ENCODE results near the gene SFXN5.
"Not testable (repeated sequence)": the region's sequence is repeated elsewhere in the genome, so short reads cannot be mapped to it uniquely, and the experiment has no call there.

Gene SFXN5

DNA sequence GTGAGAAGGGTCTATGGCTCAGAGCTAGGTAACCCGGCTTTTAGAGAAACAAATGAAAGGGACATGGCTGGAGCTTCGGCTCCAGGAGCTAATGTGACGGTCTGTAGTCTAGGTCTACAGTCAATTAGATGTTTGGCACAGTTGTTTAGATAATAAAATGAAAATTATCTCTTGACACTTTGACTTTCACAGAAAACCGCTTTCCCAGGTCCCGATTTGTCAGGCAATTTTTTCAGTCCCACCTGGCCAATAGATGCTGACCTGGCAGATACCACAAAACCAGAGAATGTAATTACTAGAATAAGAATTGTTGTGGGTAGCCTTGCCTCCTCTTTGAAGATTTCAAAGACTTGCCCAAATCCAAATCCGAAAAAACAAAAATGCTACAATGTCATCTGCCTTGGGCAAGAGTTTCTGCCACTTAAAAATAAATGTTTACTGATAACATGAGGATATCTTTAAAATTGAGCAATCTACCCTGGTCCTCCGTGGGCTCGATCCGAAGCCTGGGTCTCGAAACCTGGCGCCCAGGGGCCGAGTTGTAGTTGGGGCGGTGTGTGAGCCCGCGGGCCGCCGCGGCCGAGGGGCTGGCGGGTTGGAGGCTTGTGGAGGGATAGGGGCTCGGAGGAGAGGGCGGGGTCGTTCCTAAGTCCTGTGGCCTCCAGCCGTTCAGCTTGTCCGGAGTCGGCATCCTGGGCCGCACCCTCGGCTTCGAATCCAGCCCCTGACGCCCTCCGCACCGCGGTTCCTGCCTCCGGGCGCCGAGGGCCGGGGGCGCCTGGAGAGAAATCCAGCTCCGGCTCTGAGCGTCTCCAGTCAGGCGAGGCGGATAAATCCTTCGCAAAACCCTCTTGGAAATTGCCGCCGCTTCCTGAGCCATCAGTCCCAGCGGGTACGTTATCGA is 151.8 kb downstream of the SFXN5 start:
- no peak for DNase-seq

DNA sequence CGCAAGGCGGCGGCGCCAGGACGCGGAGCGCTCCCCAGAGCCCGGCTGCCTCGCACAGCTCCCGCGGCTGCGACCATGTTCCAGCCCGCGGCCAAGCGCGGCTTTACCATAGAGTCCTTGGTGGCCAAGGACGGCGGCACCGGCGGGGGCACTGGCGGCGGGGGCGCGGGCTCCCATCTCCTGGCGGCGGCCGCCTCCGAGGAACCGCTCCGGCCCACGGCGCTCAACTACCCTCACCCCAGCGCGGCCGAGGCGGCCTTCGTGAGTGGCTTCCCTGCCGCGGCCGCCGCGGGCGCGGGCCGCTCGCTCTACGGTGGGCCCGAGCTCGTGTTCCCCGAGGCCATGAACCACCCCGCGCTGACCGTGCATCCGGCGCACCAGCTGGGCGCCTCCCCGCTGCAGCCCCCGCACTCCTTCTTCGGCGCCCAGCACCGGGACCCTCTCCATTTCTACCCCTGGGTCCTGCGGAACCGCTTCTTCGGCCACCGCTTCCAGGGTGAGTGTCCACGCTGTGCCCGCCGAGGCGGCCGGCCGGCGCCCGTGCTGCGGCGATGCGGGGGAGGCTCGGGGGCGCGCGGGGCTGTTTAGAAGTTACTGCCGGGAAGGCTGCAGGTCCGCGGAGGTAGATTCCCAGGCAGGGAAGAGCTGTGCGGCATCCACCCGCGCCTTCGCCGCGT is 153.5 kb downstream of the SFXN5 start:
- no peak for DNase-seq

DNA sequence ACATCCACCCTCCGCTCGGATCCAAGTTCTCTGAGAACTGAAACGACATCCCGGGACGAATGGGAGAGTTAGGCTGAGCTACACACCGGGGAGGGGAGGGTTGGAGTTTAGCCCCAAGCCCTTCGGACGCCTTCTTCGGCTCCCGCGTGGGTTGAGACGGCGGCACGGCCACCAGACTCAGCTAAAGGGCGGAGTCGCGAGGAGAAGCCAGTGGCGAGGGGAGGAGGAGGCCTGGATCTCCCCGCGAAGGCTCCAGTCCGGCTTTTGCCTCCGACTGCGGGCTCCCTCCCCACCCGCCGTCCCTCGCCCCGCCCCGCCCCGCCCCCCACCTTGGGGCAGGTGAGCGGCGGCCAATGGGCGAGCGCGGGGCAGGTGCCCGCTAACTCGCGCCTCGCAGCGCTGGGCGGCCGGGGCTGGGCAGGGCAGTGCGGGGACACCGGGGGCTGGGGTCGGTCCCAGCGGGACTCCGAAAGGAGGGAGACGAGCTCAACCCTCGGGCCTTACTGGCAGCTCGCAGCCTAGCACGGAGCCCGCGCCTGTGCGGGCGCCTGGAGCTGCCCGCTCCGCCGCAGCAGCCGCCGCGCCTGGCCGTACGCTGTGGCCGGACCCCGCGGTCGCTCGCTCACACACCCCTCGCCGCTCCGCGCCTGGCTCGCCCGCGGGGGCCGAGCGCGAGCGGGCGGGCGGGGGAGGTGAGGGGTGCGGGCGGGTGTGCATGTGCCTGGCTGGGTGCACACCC is 154.2 kb downstream of the SFXN5 start, which contains the start of gene EMX1:
TSS of gene EMX1 (plus strand) at position 382 of the 739 bp plus-strand sequence. CDS start at position 716, 334 bp downstream.
- DNase-seq: no peak

DNA sequence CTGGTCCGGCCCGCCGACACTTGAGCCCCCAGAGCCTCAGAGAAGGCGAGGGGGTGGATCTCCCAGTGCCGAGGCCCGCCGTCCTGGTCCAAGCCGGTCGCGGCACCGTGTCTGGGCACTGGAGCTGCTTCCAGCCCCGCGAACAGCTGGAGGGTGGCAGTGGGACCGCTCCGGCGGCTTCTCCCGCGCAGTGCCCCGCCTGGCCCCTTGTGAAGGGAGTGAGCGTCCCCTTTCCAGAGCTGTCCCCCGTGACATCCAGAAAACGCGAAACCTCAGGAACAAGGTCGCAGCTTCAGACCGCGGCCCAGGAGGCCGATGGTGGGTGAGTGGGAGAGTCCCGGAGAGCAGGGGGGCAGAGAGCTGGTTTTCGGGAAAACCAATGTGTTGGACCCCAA is 154.8 kb downstream of the SFXN5 start:
- no peak for DNase-seq

DNA sequence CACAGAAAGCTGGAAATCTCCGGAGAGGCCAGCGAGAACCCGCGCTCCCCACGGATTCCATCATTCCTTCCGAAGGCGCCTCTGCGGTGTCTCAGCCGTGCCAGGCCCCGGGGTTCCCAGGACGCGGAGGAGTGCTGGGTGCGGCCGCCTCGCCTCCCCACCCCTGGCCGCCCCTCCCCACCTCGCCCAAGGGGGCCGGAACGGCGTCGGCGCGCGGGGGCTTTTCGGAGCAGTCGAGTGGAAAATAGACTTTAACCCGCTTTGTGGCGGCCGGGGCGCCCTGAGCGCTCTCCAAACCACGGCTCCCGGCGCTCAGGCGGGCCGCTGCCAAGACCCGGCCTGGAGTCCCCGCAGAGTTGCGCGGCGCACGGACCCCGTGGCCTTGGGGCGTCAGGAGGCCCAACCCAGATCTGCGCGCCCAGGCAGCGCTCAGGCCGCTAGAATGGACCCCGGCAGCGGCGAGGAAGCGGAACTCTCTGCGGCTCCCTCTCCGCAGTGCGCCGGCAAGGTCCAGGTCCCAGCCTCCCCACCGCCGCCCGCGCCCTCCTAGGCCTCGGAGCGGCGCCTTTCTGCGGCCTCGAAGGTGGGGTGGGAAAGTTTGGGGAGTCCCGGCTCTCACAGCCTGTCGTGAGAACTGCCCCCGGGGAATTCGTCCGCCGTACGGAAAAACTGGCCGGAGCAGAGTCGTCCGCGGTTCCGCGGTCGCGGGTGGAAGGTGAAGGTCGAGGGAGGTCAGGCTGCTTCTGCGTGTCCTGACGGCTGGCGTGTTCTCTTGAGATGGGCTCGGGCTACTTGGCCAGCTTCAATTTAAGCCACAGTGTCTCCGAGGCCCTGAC is 155.4 kb downstream of the SFXN5 start:
- no peak for DNase-seq

DNA sequence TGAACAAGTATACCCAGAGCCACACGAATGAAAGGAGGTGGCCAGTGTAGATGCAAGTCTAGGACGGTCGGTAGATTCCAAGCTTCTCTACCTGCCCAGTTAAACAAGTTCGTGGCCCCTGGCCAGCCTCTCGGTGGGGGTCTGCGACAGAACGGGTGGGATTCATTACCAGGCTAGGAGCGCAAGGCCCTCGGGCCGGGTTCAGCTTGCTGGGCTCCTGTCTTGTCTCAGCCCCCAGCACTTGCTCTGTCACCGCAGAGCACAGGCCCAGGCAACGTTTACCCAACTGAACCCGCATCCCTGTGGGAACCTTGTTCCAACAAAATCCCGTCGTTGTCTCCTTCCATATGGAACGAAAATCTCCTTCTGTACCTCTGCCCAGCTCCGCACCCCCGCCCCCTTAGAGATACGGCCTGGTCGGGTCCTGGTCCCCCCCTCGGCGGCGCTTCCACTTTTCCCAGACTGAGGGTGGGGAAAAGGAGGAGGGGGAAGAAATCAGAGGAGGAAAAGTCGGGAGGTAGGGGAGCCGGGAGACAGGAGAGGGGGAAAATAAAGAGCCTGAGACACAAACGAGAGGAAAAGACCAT is 156.1 kb downstream of the SFXN5 start:
- no peak for DNase-seq

DNA sequence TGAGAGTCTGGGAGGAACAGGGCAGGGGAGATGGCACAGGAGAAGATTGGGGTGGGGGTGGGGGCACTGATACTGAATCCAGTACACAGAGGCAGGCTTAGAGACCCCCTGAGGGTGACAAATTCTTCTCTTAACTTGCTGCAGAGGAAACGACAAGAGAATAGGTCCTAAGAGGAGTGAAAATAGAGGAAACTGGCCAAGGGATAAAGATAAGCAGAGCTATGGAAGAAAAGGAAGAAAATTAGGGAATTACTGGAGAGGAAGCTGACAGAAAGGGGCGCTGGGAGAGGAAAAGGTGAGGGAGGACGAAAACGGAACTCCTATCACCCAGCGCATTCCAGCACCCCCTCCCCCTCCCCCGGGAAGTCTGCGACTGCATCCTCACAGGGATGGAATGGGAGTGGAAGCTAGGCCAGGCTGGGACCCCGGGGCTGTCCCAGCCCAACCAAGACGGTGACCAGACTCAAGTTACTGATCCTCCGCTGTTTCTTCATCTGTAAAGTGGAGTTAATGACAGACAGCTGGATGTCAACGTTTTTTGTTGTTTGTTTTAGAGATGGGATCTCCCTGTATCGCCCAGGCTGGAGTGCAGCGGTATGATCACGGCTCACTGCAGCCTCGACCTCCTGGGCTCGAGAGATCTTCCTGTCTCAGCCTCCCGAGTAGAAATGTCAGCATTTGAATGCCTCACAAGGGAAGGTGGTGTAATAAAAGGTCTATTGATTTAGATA is 156.8 kb downstream of the SFXN5 start:
- DNase-seq: no peak

DNA sequence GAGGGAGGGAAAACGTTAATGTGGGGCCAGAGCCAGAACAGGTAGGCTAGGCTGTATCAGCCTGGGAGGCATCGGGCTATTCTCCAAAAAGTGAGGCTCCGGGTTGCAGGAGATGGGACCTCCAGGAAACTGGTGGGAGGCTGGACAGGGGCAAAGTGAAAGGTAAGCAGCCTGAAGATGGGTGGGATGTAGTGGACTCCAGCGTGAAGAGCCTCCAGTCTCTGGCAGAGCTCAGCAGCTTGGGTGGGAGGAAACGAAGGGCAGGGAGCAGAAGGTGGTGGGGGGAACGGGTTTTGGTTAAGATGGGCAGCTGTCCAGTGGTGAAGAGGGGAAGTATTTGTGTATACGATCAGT is 157.3 kb downstream of the SFXN5 start:
- DNase-seq: no peak

DNA sequence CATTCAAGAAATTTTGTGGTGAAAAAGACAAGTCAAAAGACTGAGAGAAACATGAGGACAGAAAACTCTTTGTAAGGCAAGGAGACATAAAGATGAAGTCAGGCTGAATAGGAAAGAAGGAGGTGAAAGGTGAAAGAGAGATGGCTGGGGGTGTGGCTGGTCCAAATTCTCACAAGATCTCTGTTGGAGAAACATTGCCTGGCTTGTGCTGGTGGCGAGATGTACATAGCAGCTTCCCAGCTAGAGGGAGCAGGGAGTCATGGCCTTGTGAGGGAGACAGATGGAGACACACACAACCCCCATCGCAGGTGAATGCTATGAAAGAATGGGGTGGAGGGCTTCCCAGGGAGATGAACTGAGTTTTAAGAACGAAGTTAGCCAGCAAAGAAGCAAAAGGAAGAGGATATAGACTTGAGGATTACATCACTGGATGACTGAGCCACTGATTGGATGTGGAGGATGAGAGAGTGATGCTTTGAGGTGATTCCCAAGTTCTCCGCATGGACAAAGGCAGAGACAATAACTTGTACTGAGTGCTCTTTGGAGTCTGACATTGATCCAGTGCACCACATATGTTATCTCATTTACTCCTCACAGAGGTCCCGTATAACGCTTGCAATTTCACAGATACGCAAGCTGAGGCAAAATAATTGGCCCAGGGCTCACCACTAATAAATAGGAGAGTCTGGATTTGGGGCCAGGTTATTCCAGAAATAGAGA is 157.9 kb downstream of the SFXN5 start:
- DNase-seq: no peak

DNA sequence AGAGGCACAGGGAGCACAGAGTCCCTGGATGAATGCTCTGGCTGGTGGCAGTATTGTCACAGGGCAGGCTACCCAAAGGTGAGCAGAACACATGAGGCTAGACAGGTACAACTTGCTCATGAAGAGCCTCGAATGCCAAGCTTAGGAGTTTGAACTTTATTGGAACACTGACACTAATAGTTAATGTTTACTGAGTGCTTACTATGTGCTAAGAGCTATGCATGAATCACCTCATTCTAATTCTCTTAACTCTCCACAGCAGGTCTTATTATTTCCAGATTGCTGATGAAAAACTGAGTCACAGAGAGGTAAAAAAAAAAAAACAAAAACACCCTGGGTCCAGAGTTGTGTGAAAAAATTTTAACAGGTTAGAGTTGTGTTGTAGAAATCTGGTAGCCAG is 160.3 kb downstream of the SFXN5 start:
- no peak for DNase-seq

DNA sequence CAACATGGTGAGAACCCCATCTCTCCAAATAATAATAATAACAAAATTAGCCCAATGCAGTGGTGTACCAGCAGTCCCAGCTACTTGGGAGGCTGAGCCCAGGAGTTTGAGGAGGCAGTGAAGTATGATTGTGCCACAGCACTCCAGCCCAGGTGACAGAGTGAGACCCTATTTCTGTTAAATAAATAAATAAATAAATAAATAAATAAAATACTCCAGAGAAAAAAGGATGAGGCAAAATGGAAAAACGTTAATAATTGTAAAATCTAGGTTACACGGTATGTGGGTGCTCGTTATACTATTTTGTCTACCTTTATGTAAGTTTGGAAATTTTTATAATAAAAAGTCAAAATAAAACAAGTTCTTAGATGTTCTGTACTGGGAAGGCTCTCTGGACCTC is 162.8 kb downstream of the SFXN5 start:
- DNase-seq: no peak

DNA sequence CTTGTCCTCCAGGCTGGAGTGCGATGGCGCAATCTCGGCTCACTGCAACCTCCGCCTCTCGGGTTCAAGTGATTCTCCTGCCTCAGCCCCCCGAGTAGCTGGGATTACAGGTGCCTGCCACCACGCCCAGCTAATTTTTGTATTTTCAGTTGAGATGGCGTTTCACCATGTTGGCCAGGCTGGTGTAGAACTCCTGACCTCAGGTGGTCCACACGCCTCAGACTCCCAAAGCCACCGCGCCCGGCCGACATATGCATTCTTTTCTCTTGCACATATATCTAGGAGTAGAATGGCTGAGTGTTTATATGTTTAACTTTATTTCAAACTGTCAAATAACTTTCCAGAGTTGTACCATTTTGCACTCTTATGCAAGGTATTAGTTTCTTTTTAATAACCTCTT is 164.1 kb downstream of the SFXN5 start:
- DNase-seq: not testable (repeated sequence)

DNA sequence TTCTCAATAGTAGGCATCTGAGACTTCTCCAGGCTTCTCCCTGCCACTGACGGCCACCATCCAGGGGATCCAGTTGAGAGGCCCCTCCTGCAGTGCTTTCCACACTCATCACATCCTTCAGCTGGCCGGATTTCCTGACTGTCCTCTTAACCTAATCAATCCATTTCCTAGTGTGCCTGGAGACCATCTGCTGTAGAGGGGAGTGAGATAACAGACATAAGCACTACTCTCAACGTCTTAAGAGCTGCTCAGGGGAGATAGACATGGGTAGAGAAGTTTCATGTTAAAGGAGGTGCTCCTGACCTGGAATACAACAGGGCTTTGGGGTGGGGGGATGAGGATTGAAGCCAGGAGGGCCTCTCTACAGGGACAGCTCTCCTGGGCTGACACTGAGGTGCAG is 170.1 kb downstream of the SFXN5 start:
- DNase-seq: no peak

DNA sequence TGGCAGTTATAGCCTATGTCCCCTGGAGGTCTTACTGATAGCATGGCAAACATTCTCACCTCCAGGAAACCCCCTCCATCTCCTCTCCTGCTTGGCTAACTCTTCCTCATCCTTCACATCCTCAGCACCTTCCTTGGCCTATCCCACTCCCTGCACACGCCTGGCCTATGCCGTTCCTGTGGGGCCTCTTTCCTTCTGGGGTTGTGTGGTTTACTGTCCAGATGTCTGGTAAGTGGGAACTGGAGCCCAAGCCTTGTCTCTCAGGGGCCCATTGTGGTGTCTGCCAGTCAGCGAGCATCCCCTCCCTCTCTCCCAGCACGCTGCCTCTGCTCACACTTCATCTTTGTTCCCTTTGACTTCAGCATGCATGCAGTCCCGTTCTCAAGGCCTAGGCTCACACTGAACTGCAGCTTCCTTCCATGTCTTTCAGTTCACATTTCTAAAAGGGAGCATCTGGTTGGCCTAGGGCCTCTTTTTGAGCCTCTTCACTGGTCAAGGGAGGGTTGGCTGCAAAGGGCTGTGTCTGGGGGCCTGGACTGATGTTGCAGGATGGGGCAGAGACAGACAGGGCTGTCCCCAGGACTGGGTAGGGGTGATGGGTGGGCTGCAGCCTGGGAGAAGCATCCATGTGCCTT is 171.2 kb downstream of the SFXN5 start:
- DNase-seq: no peak

DNA sequence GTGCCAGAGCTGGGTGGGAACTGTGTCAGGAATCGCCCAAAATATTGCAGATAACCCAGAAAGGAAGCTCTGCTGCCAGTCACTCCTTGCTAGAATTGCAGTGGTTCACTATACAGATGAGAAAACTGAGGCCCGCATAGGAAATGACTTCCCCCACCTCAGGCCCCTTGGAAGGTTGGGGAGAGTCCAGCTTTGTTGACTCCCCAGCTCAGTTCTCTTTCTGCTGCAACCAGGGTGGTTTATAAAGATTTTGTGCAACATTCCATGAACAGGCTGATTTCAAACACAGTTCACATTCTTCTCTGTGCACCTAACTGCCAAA is 173.0 kb downstream of the SFXN5 start:
- no peak for DNase-seq

DNA sequence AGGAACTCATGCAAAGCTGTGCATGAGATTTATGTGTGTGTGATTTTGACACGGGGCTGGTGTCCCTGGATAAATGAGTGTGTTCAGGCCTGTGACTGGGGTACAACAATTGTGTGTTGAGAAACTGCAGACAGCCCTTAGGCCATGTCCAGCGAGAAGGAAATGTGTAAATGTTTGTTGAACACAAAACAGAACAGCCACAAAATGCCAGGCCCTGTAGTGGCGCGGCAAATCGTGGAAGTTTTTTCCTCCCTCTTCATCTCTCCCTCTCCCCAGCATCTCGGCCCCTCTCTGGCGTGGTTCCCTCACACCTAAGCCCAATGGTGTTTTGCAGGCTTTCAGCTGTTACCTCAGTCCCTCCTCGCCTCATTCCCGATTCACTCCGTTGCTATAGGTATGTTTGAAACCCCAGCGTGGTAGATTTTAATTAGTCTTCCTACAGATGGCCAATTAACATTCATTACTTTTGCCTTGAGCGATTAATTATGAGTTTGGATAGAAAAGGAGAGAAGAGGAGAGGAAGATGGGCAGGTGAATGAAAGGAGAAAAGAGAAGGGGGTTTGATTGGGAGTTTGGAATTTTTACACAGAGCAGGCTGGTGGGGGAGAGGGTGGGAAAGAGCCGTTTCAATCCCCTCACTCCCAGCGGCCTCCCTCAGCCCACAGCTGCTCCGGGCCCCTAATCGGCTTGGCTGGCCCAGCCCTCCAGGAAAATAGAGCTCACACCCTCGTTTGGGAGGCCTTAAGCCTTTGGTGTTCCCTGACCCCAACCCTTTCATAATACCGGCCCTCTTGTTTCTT is 173.5 kb downstream of the SFXN5 start:
- DNase-seq: no peak

DNA sequence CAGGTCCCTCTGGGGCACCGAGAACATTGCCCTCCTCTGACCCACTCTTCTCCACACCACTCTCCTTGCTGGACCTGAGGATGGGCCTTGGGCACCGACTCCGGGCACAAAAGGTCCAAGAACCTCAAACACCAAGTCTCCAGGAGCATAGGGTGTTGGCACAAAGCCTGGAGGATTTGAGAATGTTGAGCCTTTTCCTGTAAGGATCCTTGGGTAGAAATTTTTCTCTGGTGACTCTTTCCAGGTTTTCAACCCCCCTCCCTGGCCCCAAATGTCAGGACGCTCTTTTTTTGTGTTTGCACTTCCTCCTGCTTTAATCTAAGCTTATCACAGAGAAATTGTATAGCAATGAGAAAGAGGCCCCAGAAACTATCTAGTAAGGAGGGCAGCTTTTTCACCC is 175.1 kb downstream of the SFXN5 start:
- no peak for DNase-seq

DNA sequence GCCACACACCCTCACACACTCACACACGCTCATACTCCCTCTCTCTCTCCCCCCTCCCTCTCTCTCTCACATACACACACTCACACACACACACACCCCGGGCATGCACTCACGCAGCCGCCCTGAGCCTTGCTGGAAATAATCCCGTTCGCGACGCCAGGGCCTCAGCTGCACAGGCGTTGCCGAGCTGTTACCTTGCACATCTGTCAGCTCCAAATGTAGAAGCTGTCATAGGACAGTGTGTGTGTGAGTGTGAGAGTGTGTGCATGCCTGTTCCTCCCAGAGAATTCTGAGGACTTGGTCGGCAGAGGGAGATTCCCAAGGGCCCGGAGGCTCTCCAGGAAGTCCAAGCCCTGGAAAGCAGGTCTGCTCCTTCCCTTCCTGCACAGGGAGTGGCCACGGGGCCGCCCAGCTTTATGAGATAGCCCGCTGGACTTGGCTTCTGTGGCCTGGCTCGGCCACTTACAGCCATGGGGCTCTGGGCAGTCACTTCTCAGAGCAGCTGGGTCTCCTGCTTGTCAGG is 175.7 kb downstream of the SFXN5 start:
- DNase-seq: no peak

DNA sequence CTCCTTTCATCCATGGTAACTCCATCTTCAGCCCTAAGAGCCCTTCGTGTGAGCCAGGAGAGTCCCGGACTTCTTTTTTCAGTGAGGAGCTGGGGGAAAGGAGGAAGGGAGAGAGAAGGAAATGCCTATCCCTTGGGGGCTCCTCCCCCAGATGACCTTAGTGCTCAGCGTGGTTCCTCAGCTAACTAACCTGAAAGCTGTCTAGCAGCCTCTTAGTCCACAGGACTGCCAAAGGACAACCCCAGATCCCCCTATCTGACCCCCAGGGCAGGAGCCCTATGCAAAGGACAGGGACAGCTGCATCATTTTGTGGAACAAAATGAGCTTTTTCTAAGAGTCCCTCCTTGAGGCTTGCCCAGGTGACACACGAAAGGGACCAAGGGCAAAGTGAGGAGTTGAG is 176.4 kb downstream of the SFXN5 start:
- no peak for DNase-seq

Data from effector CD8-positive, alpha-beta T cell (primary cell).